Vagina (tissue), 2 donors: ENCODE results near the gene CRNKL1. TPM values are rescaled to one million over a fixed set of nuclear protein-coding genes. Genes with fewer than 3 reads are reported as not detected.
A peak's percentile ranks its signal among the peaks of the same experiment; 100 is the strongest.

Experiments used
- DNase-seq, 2 donors: peaks; one replicate each; pipeline ENCODE4 v3.0.0-alpha.2; 2017; ENCODE audit errors: extremely low spot score in 2 of 2
- H3K27ac ChIP-seq: fragments of 200-600 bp; sonication (generic); one replicate; pipeline ENCODE4 v1.5.1; 2019
- H3K27me3 ChIP-seq: fragments of 200-600 bp; sonication (generic); one replicate; pipeline ENCODE4 v1.5.1; 2019
- H3K36me3 ChIP-seq, 2 donors: fragments of 200-600 bp; sonication (generic); one replicate each; pipeline ENCODE4 v1.5.1; 2017 to 2019
- H3K4me1 ChIP-seq: fragments of 200-600 bp; sonication (generic); one replicate; pipeline ENCODE4 v1.5.1; 2019
- H3K4me3 ChIP-seq, 2 donors: fragments of 200-600 bp; sonication (generic); 1 replicate in 1 of 2; 2 replicates in 1 of 2; pipeline ENCODE4 v1.5.1; 2016 to 2019
- H3K9me3 ChIP-seq: fragments of 200-600 bp; sonication (generic); one replicate; pipeline ENCODE4 v1.5.1; 2019
- POLR2A ChIP-seq, 2 donors: fragments of 450-650 bp; IDR thresholded peaks; one replicate each; pipeline ENCODE4 v1.6.1; 2017; ENCODE audit warnings: antibody characterized with exemption in 2 of 2, mild to moderate bottlenecking in 2 of 2, moderate library complexity in 2 of 2
- POLR2AphosphoS5 ChIP-seq, 2 donors: sonication (generic); formaldehyde crosslinking; IDR thresholded peaks; one replicate each; pipeline ENCODE4 v1.9.0; 2017; ENCODE audit warnings: antibody characterized with exemption in 2 of 2, mild to moderate bottlenecking in 2 of 2, low read depth in 1 of 2; ENCODE audit not compliant: insufficient read depth in 1 of 2
- intact Hi-C: fragments of 100-400 bp; cut with DNase I; formaldehyde crosslinking; loops from one replicate; pipeline ENCODE4 v1.15.1; 2023
- total RNA-seq: library from RNA; depleted of rRNA; stranded (reverse); fragments of >200 nt; gene quantifications from one replicate; pipeline ENCODE4 v1.2.3, GENCODE V29; 2016
- TF ChIP-seq, protein P1 (sequence below), 3 experiments: fragments of 450-650 bp in 2 of 3; fragments of 200-600 bp in 1 of 3; sonication (generic) in 1 of 3; IDR thresholded peaks; one replicate each; pipeline ENCODE4 v1.5.1; 2017 to 2019; ENCODE audit warnings: antibody characterized with exemption in 3 of 3, mild to moderate bottlenecking in 2 of 3, moderate library complexity in 2 of 3

CRNKL1 gene
- total RNA-seq, 1 donor from 2014 or later = 15.2 TPM

DNA sequence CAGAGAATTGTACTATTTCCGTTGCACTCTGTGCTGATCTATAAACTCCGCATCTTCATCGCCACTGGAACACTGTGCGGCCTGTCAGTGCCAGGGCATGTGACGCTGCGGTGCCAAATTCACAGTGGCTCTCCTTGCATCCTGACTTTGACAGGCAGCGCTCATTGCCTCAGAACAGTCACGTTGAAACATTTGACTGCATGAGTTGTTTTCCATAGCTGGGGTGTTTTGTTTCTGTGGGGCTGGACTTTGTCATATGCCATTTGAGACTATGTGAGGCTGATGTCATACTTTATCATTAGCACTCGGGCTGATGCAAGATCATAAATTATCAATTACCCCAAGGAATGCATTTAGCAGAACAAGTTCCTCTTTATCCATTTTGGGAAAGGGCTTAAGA lies 32.8 kb upstream of the CRNKL1 start:
- H3K9me3 ChIP-seq = no peaks in the 10 kb centered on the region
- H3K4me3 ChIP-seq = no peak overlapping the region
- H3K27ac ChIP-seq = no peak overlapping the region
- peaks cover 6% of the 10 kb centered on the region for H3K4me1 ChIP-seq
- DNase-seq = no peak
- no peaks in the 10 kb centered on the region for H3K27me3 ChIP-seq
- TF ChIP-seq, protein P1, sequence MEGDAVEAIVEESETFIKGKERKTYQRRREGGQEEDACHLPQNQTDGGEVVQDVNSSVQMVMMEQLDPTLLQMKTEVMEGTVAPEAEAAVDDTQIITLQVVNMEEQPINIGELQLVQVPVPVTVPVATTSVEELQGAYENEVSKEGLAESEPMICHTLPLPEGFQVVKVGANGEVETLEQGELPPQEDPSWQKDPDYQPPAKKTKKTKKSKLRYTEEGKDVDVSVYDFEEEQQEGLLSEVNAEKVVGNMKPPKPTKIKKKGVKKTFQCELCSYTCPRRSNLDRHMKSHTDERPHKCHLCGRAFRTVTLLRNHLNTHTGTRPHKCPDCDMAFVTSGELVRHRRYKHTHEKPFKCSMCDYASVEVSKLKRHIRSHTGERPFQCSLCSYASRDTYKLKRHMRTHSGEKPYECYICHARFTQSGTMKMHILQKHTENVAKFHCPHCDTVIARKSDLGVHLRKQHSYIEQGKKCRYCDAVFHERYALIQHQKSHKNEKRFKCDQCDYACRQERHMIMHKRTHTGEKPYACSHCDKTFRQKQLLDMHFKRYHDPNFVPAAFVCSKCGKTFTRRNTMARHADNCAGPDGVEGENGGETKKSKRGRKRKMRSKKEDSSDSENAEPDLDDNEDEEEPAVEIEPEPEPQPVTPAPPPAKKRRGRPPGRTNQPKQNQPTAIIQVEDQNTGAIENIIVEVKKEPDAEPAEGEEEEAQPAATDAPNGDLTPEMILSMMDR (IDR thresholded peaks at IDR 0.05) = no peak
- TF ChIP-seq POLR2AphosphoS5 (IDR thresholded peaks at IDR 0.05; ENCODE audit: insufficient read depth in 1 of 2, low read depth in 1 of 2) (no peak), POLR2A (IDR thresholded peaks at IDR 0.05) (no peak)
- no peaks in the 10 kb centered on the region for H3K36me3 ChIP-seq
- intact Hi-C loops = no loop called here

DNA sequence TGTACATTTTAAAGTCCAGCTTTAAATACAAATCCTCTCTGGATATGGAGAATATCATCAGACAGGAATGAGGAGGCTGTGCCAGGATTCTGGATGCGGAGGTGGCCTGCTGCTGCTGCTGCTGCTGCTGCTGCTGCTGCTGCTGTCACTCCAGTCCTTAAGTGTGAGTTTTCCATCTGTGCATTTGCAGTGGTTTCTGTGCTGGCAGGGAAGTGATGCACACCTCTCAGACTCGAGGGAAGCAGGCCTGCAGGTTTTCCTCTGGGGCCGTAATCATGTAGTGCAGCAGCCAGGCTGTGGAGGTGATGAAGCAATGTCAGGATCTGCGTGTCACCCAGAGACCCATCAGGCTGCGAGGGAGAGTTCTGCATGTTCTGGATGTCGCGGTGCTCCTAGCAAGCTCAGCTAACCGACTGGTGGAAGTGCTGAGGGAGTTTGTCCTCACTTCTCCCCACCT lies 32.1 kb upstream of the CRNKL1 start:
- Histone ChIP-seq H3K36me3 (no peaks in the 10 kb centered on the region), H3K4me1 (peaks cover 6% of the 10 kb centered on the region), H3K27ac (no peak overlapping the region), H3K9me3 (no peaks in the 10 kb centered on the region), H3K4me3 (no peak overlapping the region), H3K27me3 (no peaks in the 10 kb centered on the region)
- TF ChIP-seq, protein P1 (IDR thresholded peaks at IDR 0.05) = no peak
- TF ChIP-seq POLR2AphosphoS5 (IDR thresholded peaks at IDR 0.05; ENCODE audit: insufficient read depth in 1 of 2, low read depth in 1 of 2) (no peak), POLR2A (IDR thresholded peaks at IDR 0.05) (no peak)
- intact Hi-C loops = no loop called here
- no peak for DNase-seq

DNA sequence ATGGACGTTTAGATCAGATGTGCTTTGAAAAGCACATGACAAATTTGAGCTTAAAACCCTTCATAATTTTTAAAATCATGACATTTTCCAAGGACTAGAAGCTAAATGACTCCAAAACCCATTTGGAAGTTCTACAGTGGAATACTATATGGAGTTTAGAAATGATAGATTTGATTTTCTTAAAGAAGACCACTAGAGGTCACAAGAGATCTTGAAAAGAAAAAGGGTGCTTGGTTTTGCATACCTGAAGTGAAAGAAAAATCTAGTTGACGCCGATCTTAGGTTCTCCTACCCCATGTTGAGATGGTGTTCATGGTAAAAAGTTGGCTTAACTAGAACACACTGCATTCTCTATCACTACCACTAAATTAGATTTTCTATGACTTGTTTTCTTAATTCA lies 31.5 kb upstream of the CRNKL1 start:
- H3K27ac ChIP-seq = no peak overlapping the region
- peaks cover 6% of the 10 kb centered on the region for H3K4me1 ChIP-seq
- H3K9me3 ChIP-seq = no peaks in the 10 kb centered on the region
- H3K36me3 ChIP-seq = no peaks in the 10 kb centered on the region
- intact Hi-C loops = no loop called here
- H3K27me3 ChIP-seq = no peaks in the 10 kb centered on the region
- no peak overlapping the region for H3K4me3 ChIP-seq
- TF ChIP-seq, protein P1 (IDR thresholded peaks at IDR 0.05) = peak in 2 of 3 experiments; percentile 39 to 56
- no peak for TF ChIP-seq POLR2AphosphoS5 (IDR thresholded peaks at IDR 0.05; ENCODE audit: insufficient read depth in 1 of 2, low read depth in 1 of 2)
- DNase-seq = no peak

DNA sequence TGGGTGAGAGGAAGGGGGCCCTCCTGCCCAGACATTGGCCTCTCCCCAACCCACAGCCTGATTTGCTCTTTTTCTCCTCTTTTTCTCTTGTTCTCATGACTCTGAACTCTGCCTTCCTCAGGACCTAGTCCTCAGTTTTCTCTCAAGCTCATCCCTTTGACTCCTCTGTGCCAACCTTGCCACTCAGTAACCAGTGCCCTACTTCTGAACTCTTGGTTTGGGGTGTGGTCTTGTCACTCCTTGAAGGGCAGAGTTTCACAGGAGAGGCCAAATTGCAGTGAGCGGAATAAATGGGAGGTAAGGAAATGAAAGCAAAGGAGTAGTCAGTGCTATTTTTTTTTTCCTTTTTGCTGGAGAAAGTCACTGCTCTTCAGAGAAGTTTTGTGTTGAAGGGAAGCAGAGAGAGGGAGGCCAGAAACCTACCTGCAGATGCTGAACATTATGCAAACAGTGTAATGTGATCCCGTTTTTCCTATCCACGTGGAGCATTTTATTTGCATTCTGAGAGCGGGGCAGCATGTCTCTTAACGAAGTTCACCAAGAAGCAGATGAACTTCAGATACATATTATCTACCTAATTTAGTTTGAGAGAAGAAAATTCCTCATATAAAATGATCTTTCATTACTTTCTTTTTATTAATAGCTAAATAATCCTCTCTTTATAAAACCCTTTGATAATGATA lies 27.0 kb upstream of the CRNKL1 start:
- intact Hi-C loops = no loop called here

DNA sequence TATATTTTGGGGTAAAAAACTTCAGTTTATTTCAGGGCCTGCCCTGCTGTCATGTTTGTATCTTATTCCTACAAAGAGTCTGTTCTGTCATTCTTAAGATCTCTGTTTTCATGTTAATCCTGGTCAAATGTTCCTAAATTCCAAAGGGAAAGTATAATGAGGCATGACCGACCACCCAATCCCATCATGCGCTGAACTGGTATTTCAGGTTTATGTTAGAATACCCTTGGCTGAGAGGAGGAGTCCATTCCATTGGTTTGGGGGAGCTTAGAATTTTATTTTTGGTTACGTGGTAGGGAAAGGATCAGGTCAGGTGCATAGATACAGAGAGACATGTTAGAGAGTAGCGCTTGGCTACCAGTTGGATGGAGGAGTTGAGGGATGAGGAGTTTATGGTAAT lies 25.8 kb upstream of the CRNKL1 start:
- H3K36me3 ChIP-seq = no peaks in the 10 kb centered on the region

More for the DNA sequence above, 27.0 kb upstream of the CRNKL1 start:
- Histone ChIP-seq H3K36me3 (no peaks in the 10 kb centered on the region), H3K4me1 (no peaks in the 10 kb centered on the region), H3K9me3 (no peaks in the 10 kb centered on the region), H3K27ac (no peak overlapping the region), H3K27me3 (no peaks in the 10 kb centered on the region), H3K4me3 (no peak overlapping the region)
- no peak for DNase-seq
- TF ChIP-seq, protein P1 (IDR thresholded peaks at IDR 0.05) = no peak
- no peak for TF ChIP-seq POLR2A (IDR thresholded peaks at IDR 0.05)
- TF ChIP-seq POLR2AphosphoS5 (IDR thresholded peaks at IDR 0.05; ENCODE audit: insufficient read depth in 1 of 2, low read depth in 1 of 2) = no peak

More for the DNA sequence above, 25.8 kb upstream of the CRNKL1 start:
- Histone ChIP-seq H3K27ac (no peak overlapping the region), H3K4me3 (no peak overlapping the region), H3K9me3 (no peaks in the 10 kb centered on the region), H3K4me1 (no peaks in the 10 kb centered on the region), H3K27me3 (no peaks in the 10 kb centered on the region)
- TF ChIP-seq POLR2A (IDR thresholded peaks at IDR 0.05) = no peak
- TF ChIP-seq, protein P1 (IDR thresholded peaks at IDR 0.05) = no peak
- TF ChIP-seq POLR2AphosphoS5 (IDR thresholded peaks at IDR 0.05; ENCODE audit: insufficient read depth in 1 of 2, low read depth in 1 of 2) = no peak
- no peak for DNase-seq
- intact Hi-C loops = no loop called here
